ENCODE results near the gene IL10RA. TPM values are rescaled to one million over a fixed set of nuclear protein-coding genes. Genes with fewer than 3 reads are reported as not detected.

IL10RA gene
- total RNA-seq, 4 donors from 2014 or later, result 14.3 to 34.9 (median 20.9) TPM

- Histone ChIP-seq H3K27me3 (no peaks in the 10 kb centered on the region), H3K4me1 (peaks cover 0 to 21% (median 3%) of the 10 kb centered on the region in 4 donors), H3K9me3 (peaks cover 0 to 6% (median 0%) of the 10 kb centered on the region in 4 donors), H3K27ac (replicated peaks in 1 of 4) (no peak overlapping the region), H3K4me3 (no peak overlapping the region), H3K36me3 (peaks cover 0 to 12% (median 4%) of the 10 kb centered on the region in 4 donors)
- TF ChIP-seq POLR2A (IDR thresholded peaks at IDR 0.05; ENCODE audit: low read depth) (no peak), CTCF (IDR thresholded peaks at IDR 0.05) (no peak), EP300 (IDR thresholded peaks at IDR 0.05) (no peak), POLR2AphosphoS5 (IDR thresholded peaks at IDR 0.05) (no peak)
- DNase-seq (ENCODE audit: extremely low spot score), result no peak
- WGBS, result 88% methylated on average over 4 of the region's 4 CpGs
- intact Hi-C loops (cut with DNase I), result no loop called here
Measured at GRCh38 chr11:118000067-118000849, 14.1 kb downstream of the IL10RA start.

- intact Hi-C loops (cut with DNase I), result no loop called here
- peaks cover 0 to 6% (median 0%) of the 10 kb centered on the region in 4 donors for H3K9me3 ChIP-seq
- H3K27ac ChIP-seq (replicated peaks in 1 of 4), result no peak overlapping the region
- H3K27me3 ChIP-seq, result no peaks in the 10 kb centered on the region
- DNase-seq (ENCODE audit: extremely low spot score), result no peak
- 100% methylated on average over 1 of the region's 1 CpG for WGBS
- H3K4me3 ChIP-seq, result no peak overlapping the region
- H3K36me3 ChIP-seq, result peaks cover 0 to 6% (median 2%) of the 10 kb centered on the region in 4 donors
- H3K4me1 ChIP-seq, result peaks cover 0 to 21% (median 3%) of the 10 kb centered on the region in 4 donors
- no peak for TF ChIP-seq POLR2AphosphoS5 (IDR thresholded peaks at IDR 0.05)
- no peak for TF ChIP-seq EP300 (IDR thresholded peaks at IDR 0.05)
- no peak for TF ChIP-seq POLR2A (IDR thresholded peaks at IDR 0.05; ENCODE audit: low read depth)
- TF ChIP-seq CTCF (IDR thresholded peaks at IDR 0.05), result no peak
Measured at GRCh38 chr11:118000850-118001228, 14.6 kb downstream of the IL10RA start.

- peaks cover 0 to 21% (median 3%) of the 10 kb centered on the region in 4 donors for H3K4me1 ChIP-seq
- peaks cover 0 to 6% (median 0%) of the 10 kb centered on the region in 4 donors for H3K9me3 ChIP-seq
- DNase-seq (ENCODE audit: extremely low spot score), result no peak
- TF ChIP-seq POLR2A (IDR thresholded peaks at IDR 0.05; ENCODE audit: low read depth) (no peak), CTCF (IDR thresholded peaks at IDR 0.05) (no peak), EP300 (IDR thresholded peaks at IDR 0.05) (no peak), POLR2AphosphoS5 (IDR thresholded peaks at IDR 0.05) (no peak)
- H3K4me3 ChIP-seq, result no peak overlapping the region
- intact Hi-C loops (cut with DNase I), result no loop called here
- H3K36me3 ChIP-seq, result peaks cover 0 to 4% (median 1%) of the 10 kb centered on the region in 4 donors
- no peaks in the 10 kb centered on the region for H3K27me3 ChIP-seq
- peak overlapping the region; percentile 13 to 63 (median 38) for H3K27ac ChIP-seq (replicated peaks in 1 of 4)
- 71% methylated on average over 5 of the region's 5 CpGs for WGBS
Measured at GRCh38 chr11:118001494-118001971, 15.3 kb downstream of the IL10RA start.

GRCh38 chr11:118002010-118002540 is 15.9 kb downstream of the IL10RA start:
- Histone ChIP-seq H3K9me3 (peaks cover 0 to 6% (median 0%) of the 10 kb centered on the region in 4 donors), H3K4me1 (peaks cover 0 to 21% (median 6%) of the 10 kb centered on the region in 4 donors), H3K27ac (replicated peaks in 1 of 4) (peak overlapping the region; percentile 13 to 63 (median 38)), H3K27me3 (no peaks in the 10 kb centered on the region), H3K4me3 (no peak overlapping the region), H3K36me3 (peaks cover 0 to 4% (median 0%) of the 10 kb centered on the region in 4 donors)
- DNase-seq (ENCODE audit: extremely low spot score), result no peak
- intact Hi-C loops (cut with DNase I), result no loop called here
- no peak for TF ChIP-seq POLR2AphosphoS5 (IDR thresholded peaks at IDR 0.05)
- TF ChIP-seq CTCF (IDR thresholded peaks at IDR 0.05), result no peak
- TF ChIP-seq POLR2A (IDR thresholded peaks at IDR 0.05; ENCODE audit: low read depth), result no peak
- TF ChIP-seq EP300 (IDR thresholded peaks at IDR 0.05), result no peak
- 94% methylated on average over 6 of the region's 6 CpGs for WGBS

Data from esophagus muscularis mucosa (tissue), 4 donors.